NB4 (cell line): Measurements from ENCODE around the gene INF2.
"Not testable (repeated sequence)": the region's sequence is repeated elsewhere in the genome, so short reads cannot be mapped to it uniquely, and the experiment has no call there.

Source experiments
- DNase-seq: peaks from one replicate; pipeline ENCODE4 v3.0.0; 2010; ENCODE audit warnings: low read depth
- H3K4me3 ChIP-seq: one replicate; pipeline ENCODE4 v1.5.1; 2011; ENCODE audit warnings: mild to moderate bottlenecking, low read depth, low read length, moderate library complexity
- CTCF ChIP-seq: IDR thresholded peaks from one replicate; pipeline ENCODE4 v1.5.1; 2012; ENCODE audit warnings: low read depth, low read length
- MAX ChIP-seq: IDR thresholded peaks from 2 replicates; pipeline ENCODE4 v1.6.1; 2011; ENCODE audit warnings: low read depth, low read length
- MYC ChIP-seq: IDR thresholded peaks from 2 replicates; pipeline ENCODE4 v1.6.1; 2011; ENCODE audit warnings: low read depth, low read length
- POLR2A ChIP-seq: IDR thresholded peaks from 2 replicates; pipeline ENCODE4 v1.6.1; 2011; ENCODE audit warnings: mild to moderate bottlenecking; ENCODE audit not compliant: insufficient read length; ENCODE audit errors: extremely low read depth

Gene INF2

DNA sequence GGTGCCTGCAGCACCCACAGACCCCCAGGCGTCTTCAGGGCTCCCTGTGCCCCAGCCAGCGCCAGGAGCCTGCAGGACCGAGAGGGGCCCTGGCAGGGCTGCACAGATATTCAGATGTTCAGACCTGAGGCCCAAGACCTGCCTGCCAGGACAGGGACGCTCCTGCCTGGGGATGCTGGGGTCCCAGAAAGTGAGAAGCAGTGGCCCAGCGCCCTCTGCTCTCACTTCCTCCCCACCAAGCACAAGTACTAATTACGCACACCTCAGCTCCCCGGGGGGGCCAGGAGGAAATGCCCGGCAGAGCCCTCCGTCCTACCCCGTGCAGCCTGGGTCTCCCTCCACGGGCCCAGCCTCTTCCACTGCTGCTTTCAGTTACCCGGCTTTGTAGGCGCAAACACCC lies 28.8 kb upstream of the INF2 start:
- DNase-seq = peak; percentile 69
- H3K4me3 ChIP-seq = no peak overlapping the region
- no peak for TF ChIP-seq CTCF
- TF ChIP-seq POLR2A = no peak
- TF ChIP-seq MYC = no peak
- no peak for TF ChIP-seq MAX

DNA sequence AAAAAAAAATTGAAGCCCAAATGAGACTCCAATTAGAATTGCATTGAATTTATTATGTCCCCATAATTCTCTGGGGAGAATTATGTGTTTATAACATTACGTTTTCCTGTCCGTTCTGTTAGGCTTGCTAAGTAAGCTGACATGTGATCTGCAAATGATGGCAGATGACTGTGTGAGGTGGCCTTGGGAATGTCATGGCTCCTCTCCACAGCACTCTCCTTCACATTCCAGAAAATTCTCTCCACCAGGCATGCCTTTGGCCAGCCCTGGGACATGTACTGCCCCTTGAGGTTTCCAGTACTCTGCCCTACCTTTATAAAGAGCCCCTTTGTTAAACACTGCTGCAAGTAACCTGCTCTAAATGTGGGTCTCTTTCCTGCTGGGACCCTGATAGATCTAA lies 28.3 kb upstream of the INF2 start:
- DNase-seq = no peak
- no peak overlapping the region for H3K4me3 ChIP-seq
- TF ChIP-seq CTCF = no peak

- not testable (repeated sequence) for H3K4me3 ChIP-seq, DNase-seq
Observed at GRCh38 chr14:104661528-104662157, 27.8 kb upstream of the INF2 start.

DNA sequence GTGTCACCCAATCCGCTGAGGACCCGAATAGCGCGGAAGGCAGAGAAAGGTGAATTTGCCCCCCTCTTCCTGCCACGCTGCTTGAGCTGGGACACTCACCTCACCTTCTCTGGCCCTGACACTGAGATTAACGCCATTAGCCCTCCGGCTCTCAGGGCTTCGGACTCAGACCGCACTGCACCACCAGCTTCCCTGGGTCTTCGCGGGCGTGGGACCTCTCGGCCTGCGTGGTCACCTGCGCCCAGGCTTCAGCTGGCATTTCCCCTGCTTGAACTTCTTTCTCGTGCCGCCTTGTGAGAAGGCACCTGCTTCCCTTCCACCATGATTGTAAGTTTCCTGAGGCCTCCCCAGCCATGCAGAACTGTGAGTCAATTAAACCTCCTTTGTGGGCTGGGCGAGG lies 26.9 kb upstream of the INF2 start:
- H3K4me3 ChIP-seq, DNase-seq: not testable (repeated sequence)

DNA sequence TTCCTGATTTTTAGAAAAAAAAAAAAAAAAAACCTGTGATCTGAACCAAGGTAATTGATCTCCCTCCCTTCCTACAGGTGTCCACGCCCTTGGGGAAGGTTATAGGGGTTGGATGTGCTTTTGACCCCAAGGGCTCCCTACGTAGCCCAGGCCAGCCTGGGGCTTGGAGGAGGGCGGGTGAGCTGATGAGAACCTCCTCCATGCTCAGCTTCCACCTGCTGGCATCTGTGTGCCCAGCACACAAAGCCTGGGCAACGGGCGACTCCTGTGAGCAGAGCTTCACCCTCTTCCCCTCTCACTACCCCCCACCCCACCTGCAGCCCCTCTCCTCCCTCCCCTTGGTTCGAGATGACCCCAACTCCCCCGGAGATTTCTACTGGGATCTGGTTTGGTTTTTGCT lies 25.3 kb upstream of the INF2 start:
- H3K4me3 ChIP-seq = no peak overlapping the region
- DNase-seq = no peak
- no peak for TF ChIP-seq MYC
- TF ChIP-seq POLR2A = no peak

DNA sequence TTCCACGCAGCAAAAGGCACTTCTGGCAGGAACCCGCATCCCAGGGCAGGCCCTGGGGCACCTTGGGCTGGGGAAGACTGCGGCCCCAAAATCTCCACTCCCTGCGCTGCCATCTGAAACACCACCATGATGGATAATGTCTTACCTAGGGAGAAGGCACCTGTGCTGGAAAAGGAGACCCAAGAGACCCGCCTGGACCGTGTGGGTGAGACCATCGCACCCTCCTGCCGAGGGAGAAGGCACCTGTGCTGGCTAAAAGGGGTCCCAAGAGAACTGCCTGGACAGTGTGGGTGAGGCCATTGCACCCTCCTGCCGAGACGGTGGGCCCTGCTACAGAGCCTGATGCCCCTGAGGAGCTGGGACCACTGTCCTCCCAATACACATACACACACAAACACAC lies 24.8 kb upstream of the INF2 start:
- DNase-seq = no peak
- no peak overlapping the region for H3K4me3 ChIP-seq
- no peak for TF ChIP-seq MYC
- no peak for TF ChIP-seq POLR2A
- TF ChIP-seq MAX = no peak
- TF ChIP-seq CTCF = no peak

DNA sequence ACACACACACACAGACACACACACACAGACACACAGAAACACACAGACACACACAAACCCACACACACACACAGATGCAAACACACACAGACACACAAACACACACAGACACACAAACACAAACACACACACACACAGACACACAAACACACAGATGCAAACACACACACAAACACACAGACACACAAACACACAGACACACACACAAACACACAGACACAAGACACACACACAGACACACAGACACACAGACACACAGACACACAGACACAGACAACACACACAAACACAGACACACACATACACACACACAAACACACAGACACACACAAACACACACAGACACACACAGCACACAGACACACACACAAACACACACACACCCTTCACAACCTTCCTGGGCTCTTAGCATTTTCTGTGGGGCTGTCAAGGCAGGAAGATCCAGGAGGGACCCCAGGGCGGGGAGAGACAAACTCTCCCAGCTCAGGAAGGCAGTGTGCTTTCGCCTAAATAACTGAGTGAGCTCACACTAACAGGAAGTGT lies 24.2 kb upstream of the INF2 start:
- DNase-seq = no peak
- H3K4me3 ChIP-seq = no peak overlapping the region
- TF ChIP-seq POLR2A (no peak), CTCF (no peak), MYC (no peak), MAX (no peak)
